NCI-H510A (cell line): ENCODE results near the gene IL13RA2.

ENCODE experiments used
- DNase-seq: peaks from one replicate; lab custom pipeline; 2025; lab: John Stamatoyannopoulos, UW

IL13RA2 gene

GRCh38 chrX:114985967-114986592, 31.3 kb downstream of the IL13RA2 start:
- no peak for DNase-seq

- no peak for DNase-seq
Observed at GRCh38 chrX:114976292-114976691, 41.1 kb downstream of the IL13RA2 start.

GRCh38 chrX:114973013-114973412, 44.4 kb downstream of the IL13RA2 start:
- DNase-seq = no peak

GRCh38 chrX:114970806-114971205, 46.6 kb downstream of the IL13RA2 start:
- no peak for DNase-seq

GRCh38 chrX:114964374-114964773, 53.0 kb downstream of the IL13RA2 start:
- no peak for DNase-seq

GRCh38 chrX:114962209-114962608, 55.2 kb downstream of the IL13RA2 start:
- no peak for DNase-seq

- DNase-seq = no peak
Observed at GRCh38 chrX:114959729-114960128, 57.7 kb downstream of the IL13RA2 start.
